Activated CD8-positive, alpha-beta memory T cell treated with anti-CD3 and anti-CD28 coated beads for 1 hour (primary cell): ENCODE measurements around the gene FAM13A.
"Not testable (repeated sequence)": the region's sequence is repeated elsewhere in the genome, so short reads cannot be mapped to it uniquely, and the experiment has no call there.

Experiments
- DNase-seq, 2 donors: peaks; one replicate each; pipeline ENCODE4 v3.0.0-alpha.2; 2020; ENCODE audit warnings: low read depth in 1 of 2; ENCODE audit errors: extremely low read depth in 1 of 2

Gene FAM13A

DNA sequence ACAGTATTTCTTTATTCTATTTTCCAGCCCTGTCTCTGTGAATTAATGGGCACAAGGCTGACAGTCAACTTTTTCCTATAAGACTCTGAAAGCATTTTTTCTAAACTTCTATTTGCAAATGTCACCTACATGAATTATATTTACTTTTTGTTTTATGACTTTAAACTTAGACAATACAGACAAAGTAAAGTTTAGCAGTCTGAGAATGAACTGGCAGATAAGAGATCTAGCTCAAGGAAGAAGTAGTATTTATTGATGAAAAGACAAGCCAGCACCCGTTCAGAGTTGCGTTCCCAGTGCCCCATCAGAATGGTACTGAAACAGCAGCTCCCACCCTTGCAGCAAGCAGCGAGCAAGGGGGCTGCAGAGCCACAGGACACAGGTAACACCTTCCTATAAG lies 148.5 kb downstream of the FAM13A start:
- DNase-seq, result no peak

DNA sequence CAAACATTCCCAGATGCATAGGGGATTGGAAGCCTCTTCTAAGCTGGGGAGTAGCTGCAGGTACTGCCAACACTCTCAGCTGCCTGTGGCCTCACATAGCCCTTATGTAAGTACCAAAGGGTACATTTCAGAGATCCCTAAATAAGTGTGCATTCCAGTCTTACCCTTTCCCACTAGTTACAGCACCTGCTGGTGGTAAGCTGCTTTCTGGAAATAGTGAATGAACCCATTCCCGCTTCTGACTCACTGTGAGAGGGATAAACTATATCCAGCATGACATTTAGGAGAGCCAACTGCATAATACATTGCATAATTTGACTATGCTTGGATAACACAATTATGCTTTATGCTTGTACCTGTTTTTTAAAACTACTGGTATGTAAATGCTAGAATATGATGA lies 149.0 kb downstream of the FAM13A start:
- no peak for DNase-seq

DNA sequence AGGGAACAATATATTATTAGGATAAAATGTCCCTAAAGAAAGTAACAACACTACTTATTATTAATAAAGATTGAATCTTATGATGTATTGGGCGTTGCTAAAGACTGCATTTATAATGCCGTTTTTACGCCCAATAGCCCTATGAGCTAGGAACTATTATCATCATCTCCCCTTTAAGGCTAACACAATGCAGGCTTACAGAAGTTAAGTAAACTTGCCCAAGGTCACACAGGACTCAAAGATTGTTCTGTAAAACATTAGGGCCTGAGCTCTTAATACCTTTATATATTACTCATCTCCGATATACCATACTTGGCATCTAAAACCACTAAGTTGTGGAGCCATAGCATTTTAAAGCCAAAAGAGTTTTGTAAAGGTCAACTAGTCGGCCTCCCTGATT lies 149.5 kb downstream of the FAM13A start:
- DNase-seq, result no peak

DNA sequence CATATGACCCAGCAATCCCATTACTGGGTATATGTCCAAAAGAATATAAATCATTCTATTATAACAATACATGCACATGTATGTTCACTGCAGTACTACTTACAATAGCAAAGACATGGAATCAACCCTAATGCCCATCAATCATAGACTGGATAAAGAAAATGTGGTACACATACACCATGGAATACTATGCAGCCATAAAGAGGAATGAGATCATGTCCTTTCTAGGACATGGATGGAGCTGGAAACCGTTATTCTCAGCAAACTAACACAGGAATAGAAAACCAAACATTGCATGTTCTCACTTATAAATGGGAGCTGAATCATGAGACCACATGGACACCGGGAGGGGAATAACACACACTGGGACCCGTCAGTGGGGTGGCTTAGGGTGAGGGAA lies 152.7 kb downstream of the FAM13A start:
- not testable (repeated sequence) for DNase-seq

DNA sequence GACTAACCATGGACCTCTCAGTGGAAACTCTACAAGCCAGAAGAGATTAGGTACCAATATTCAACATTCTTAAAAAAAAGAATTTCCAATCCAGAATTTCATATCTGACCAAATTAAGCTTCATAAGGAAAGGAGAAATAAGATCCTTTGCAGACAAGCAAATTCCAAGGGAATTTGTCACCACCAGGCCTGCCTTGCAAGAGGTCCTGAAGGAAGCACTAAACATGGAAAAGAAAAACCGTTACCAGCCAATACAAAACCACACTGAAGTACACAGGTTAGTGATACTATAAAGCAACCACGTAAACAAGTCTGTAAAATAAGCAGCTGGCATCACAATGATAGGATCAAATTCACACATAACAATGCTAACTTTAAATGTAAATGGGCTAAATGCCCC lies 156.6 kb downstream of the FAM13A start:
- no peak for DNase-seq

DNA sequence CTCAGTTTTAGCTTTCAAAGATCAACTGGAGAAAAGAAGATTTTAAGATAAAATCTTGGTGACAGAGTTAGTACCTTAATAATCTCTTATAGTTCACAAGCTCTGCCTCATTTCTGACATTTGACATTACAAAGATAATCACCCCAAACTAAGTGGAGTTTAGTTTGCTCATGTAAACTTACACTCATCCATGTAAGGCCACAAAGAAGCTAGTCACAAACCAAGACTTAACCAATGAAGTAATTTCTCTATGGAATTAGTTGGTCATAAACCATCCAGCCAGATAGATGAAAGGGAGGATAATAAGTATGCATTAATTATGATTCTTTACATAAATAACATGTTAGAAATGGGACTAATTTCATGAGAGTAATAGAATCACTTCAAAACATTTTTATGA lies 159.2 kb downstream of the FAM13A start:
- no peak for DNase-seq

DNA sequence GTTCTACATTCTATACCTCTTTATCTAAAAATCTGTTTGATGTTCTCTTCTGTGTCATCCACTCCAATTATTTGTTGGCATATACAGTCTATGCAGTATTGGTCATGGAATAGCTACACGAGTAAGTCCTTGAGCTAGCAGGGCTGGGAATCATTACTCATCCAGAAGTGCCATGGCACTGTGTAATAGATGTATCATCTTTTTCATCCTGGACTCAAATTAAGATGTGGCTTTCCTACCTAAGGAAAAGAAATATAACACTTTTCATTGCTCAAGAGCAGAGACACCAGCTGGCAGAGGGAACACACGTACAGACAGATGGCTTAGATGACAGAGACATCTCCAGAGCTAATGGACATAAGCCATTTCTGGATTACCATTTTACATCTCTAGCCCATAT lies 159.8 kb downstream of the FAM13A start:
- no peak for DNase-seq

DNA sequence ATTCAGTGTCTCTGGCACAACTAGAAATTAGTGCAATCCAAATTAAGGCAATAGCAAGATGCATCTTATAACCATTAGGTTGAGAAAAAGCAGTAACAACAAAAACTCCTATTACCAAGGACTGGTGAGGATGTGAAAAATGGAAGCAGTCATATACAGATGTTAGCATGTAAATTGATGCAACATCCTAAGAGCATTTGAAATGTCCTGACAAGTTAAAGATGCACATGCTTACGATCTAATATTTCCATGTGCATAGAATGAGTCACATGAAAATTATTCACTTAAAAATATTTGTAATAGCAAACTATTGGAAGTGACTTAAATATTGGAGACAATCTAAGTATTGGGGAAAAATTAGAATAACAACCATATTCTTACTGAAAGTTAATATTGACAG lies 163.0 kb downstream of the FAM13A start:
- DNase-seq, result no peak

DNA sequence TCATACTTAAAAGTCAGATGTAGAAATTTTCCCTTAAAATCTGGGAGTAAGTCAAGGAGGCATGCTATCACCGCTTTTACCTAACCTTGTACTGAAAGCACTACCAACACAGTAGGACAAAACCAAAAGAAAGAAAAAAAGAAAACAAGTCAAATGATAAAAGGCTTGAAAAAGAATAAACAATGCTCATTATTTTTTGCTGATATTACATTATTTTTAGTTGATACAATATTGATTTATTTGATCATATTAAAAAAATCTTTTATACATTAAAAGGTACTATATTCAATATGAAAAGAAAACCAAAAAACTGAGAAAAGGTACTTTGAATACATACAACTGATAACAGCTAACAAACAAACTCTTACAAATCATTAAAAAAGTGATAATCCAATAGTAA lies 164.3 kb downstream of the FAM13A start:
- DNase-seq, result no peak

DNA sequence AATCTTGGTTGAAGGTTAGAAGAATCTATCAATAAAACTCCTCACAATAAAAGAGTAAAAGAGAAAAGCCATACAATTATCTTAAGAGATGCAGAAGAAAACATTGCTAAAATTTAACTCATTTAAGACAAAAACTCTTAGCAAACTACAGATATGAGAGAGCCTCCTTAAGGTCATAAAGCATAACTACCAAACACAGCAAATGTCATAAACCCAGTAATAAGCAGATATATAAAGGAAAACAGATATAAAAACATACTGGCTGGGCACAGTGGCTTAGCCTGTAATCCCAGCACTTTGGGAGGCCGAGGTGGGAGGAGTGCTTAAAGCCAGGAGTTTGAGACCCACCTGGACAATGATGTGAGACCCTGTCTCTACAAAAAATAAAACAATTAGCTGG lies 165.3 kb downstream of the FAM13A start:
- no peak for DNase-seq

DNA sequence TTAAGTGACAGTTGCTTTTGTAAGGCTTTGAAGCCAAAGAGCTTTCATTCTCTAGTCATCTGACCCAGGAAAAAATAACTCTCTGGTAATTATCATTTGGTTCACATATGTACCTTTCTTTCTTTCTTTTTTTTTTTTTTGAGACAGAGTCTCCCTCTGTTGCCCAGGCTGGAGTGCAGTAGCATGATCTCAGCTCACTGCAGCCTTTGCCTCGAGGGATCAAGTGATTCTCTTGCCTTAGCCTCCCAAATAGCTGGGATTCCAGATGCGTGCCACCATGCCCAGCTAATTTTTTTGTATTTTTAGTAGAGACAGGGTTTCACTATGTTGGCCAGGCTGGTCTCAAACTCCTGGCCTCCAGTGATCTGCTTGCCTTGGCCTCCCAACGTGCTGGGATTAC lies 169.6 kb downstream of the FAM13A start:
- not testable (repeated sequence) for DNase-seq

DNA sequence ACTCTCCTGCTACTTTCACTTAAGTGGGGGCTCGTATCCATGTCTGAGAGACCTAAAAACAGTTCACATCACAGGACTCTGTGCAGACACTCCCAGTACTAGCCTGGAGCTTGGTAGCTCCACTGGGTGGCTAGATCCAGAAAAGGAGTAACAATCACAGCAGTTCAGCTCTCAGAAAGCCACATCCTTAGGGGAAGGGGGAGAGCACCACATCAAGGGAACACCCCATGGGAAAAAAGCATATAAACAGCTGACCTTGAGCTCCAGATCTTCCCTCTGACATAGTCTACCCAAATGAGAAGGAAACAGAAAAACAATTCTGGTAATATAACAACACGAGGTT lies 175.8 kb downstream of the FAM13A start:
- no peak for DNase-seq

DNA sequence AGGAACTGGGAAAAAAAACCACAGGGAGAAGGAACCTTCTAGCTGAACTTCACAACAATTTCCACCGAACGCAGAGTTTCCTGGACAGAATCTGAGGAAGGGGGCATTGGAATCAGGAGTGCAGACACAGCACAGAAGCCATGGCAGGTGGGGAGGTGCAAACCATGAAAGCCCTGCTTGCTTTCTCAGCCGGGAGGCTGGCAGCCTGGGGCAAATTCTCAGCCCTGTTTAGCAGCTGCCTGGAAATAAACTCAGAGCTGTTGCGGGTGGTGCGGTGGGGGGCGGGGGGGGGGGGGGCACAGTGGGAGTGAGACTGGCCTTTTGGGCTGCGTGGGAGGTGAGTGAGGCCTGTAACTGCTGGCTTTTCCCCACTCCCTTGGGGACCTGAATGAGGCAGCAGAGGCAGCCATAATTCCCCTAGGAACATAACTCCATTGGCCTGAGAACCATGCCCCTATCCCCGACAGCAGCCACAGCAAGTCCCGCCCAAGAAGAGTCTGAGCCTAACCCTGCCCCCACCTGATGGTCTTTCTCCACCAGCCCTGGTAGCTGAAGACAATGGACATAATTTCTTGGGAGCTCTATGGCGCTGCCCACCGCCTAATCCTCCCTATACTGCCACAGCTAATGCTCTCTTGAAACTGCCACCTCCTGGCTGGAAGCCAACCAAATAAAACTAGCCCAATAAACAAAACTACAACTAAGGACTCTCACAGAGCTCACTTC lies 176.3 kb downstream of the FAM13A start:
- no peak for DNase-seq

DNA sequence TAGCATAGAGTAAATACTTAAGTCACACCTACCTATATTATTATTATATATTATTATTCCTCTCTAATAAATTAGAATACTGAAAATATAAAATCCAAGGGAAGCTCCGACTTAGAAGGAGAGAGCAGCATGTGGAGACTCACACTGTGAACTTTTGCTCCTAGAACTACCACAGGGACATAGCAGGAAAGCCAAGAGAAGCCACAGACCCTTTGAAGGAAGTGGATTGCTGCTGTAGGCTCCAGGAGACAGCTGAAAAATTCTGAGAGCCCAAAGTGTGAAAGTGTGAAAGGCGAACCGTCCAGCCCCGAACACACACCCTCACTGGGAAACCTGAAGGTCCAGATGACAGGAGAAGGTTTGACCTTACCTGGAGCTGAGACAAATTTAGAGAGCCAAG lies 177.0 kb downstream of the FAM13A start:
- no peak for DNase-seq

DNA sequence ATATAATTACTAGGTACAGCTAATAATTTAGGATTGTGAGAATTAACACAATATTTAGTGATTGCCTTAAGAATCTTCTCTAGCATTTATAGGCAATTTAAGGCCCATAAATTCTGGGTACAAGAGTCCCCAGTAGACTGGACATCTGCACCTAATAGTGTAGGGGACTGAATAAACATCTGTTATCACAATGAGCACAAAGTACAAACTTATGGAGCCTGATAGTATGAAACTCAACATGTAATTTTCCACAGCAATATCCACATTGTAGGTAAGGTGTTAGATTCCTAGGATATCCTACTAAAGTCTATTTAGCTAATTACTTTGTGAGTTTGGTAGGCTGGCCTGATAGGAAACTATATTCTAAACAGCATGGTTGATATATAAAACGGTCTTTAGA lies 178.3 kb downstream of the FAM13A start:
- no peak for DNase-seq

DNA sequence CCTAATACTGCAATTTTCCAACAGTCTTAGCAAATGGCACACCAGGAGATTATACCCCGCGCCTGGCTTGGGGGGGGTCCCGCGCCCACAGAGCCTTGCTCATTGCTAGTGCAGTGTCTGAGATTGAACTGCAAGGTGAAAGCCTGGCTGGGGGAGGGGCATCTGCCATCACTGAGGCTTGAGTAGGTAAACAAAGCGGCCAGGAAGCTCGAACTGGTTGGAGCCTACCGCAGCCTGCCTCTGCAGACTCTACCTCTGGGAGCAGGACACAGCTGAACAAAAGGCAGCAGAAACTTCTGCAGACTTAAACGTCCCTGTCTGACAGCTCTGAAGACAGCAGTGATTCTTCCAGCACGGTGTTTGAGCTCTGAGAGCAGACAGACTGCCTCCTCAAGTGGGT lies 186.6 kb downstream of the FAM13A start:
- no peak for DNase-seq

DNA sequence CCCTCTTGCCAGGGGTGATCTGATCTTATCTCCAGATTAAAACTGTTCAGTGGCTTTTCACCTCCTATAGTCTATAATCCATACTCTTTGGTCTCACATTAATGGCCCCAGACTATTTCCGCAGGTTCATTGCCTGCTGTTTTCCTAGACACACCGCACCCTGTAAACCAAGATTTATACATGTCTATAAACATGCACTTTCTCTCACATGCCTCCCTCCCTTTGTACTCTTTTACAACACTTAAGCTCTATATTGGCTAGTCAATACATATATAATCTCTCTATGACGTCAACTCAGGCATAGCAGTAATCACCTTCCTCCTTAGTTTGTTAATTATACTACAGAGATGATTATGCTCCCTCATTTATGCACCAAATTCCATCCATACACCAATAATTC lies 188.5 kb downstream of the FAM13A start:
- DNase-seq, result no peak

DNA sequence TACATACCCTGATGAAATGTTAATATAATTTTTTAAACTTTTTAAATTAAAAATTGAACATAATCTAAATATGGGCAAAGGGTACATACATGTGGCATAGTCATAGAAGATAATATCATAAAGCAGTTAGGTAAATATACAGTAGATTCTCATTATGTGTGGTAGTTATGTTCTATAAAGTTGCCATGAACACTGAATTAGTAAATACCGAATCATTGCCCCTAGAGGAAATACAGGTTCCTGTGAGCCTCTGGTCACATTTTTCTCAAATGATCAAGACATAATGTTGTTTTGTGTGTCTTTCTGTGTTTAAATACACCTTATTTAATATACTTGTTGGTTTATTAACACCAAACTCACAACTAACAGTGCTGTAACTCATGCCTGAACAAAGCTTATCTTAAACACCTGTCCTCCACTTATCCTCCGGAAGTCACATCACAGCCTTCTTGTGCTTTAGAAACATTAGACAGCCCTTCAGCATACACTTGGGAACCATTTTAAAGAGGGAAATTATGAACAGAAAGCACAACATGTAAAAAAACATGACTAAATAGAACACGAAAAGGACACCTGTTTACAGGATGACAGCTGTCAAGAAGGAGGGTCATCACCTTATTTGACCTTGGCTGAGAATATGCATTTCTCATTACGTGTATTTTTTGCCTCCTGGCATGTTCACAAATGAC lies 190.0 kb downstream of the FAM13A start:
- DNase-seq, result no peak

DNA sequence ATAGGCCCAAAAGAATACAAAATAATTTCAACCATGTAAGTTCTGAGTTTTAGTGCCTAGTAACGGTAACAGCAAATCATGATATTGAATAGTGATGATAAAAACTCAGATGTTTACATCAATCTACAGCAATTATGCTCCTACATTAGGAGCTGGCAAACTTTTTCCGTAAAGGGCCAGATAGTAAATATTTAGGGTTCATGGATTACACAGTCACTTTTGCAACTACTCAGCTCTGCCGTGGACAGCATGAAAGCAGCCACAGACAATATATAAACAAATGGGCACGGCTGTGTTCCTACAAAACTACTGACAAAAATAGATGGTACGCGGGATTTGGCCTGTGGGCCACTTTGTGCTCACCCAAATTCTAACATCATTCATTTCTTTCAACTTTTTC lies 191.5 kb downstream of the FAM13A start:
- DNase-seq, result no peak

DNA sequence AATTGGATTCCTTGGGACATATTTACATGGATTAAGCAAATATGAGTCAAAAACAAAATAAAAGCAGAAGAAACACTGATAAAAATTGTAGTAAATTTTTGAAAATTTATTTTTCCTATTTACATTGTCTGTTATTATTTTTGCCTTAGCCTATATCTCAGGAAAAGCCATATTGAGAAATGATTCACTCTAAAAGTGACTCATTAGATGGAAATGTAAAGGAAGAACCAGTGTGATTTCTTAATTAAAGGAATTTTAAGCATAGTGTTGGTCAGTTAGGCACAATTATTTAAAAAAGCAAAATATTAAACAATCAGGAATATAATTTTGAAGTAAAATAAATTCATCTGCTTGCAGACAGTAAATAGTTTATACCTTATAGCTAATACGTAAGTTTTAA lies 191.9 kb downstream of the FAM13A start:
- no peak for DNase-seq

DNA sequence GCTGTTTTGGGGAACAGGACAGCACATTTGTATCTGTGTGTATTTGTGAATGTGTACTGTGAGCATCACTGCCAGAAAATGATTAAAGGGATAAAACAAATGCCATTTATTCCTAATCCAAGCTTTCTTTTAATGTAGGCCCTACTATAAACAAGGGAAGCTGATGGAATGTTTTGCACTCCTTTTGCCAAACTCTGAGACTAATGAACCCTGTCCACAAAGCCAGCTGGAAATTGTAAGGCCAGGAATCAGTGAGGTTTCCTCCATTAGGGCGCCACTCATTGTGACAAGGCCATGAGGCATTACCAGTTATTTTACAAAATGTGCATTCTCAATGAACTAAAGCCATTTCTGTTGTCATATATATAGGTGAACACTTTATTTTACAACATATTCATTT lies 196.4 kb downstream of the FAM13A start:
- DNase-seq, result no peak

DNA sequence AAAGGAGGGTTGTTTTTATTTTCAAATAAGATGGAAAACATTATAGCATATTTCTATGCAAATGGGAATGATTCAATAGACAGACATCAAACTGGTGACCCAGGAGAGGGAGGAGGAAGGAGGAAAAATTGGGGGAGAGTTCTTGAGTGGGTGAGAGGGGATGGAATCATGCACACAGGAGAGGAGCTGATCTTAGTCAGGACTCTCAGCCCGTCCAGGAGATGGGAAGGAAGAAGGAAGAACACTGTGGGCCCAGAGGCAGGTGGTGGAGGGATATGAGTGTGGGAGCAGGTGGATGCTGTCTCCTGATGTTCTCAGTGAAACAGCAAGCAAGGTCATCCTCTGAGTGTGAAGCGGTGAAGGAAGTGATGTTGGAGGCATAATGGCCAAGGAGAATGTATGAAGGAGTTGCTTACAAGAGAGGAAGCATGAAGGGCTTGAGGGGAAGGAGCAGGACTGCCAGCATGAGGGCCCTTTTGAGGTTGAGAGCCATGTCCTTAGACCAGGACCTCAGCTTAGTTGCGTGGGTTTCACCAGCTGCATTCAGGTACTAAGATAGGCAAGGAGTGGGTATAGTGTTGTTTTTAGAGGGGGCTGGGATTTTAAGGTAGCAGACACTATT lies 197.7 kb downstream of the FAM13A start:
- DNase-seq, result no peak
